A673 (cell line): Measurements from ENCODE around the gene RALBP1. TPM values are rescaled to one million over a fixed set of nuclear protein-coding genes. Genes with fewer than 3 reads are reported as not detected.
"Not testable (repeated sequence)": the region's sequence is repeated elsewhere in the genome, so short reads cannot be mapped to it uniquely, and the experiment has no call there.

ENCODE experiments used
- BruUV-seq: library from RNA; stranded (reverse); fragments of 400-500 nt; replicated peaks from 2 replicates; lab custom pipeline; 2021; lab: Mats Ljungman, UMichigan
- CTCF ChIA-PET: fragments of 300-600 bp; sonication (Branson Sonifier 250); formaldehyde crosslinking; loops from one replicate; lab custom pipeline; 2022; ENCODE audit warnings: antibody characterized with exemption; lab: Charles Lee
- POLR2A ChIA-PET: fragments of 300-600 bp; sonication (Branson Sonifier 250); formaldehyde crosslinking; loops from one replicate; lab custom pipeline; 2022; ENCODE audit warnings: antibody characterized with exemption; ENCODE audit not compliant: low non-redundant PET; lab: Charles Lee
- DNase-seq: peaks from one replicate; pipeline ENCODE4 v3.0.0-alpha.2; 2015; ENCODE audit warnings: low spot score
- H3K27ac ChIP-seq: fragments of 200-600 bp; sonication (generic); 2 replicates; pipeline ENCODE4 v1.5.1; 2016; ENCODE audit warnings: mixed run types, low read depth, mild to moderate bottlenecking, mixed read lengths, antibody characterized with exemption, low read length; ENCODE audit not compliant: poor library complexity, severe bottlenecking
- H3K27me3 ChIP-seq: fragments of 200-600 bp; sonication (generic); replicated peaks from 2 replicates; pipeline ENCODE4 v1.6.1; 2017; ENCODE audit warnings: mixed run types, low read depth, mild to moderate bottlenecking, mixed read lengths, antibody characterized with exemption, low read length; ENCODE audit not compliant: insufficient read depth, poor library complexity
- H3K36me3 ChIP-seq: fragments of 200-600 bp; sonication (generic); 2 replicates; pipeline ENCODE4 v1.6.1; 2016; ENCODE audit warnings: mixed run types, mild to moderate bottlenecking, mixed read lengths, antibody characterized with exemption, low read length; ENCODE audit not compliant: insufficient read depth, poor library complexity, severe bottlenecking
- H3K4me1 ChIP-seq: fragments of 200-600 bp; sonication (generic); 2 replicates; pipeline ENCODE4 v1.6.1; 2017; ENCODE audit warnings: mixed run types, mild to moderate bottlenecking, mixed read lengths, antibody characterized with exemption, low read length; ENCODE audit not compliant: insufficient read depth, poor library complexity, severe bottlenecking
- H3K4me3 ChIP-seq: fragments of 200-600 bp; sonication (generic); 2 replicates; pipeline ENCODE4 v1.5.1; 2016; ENCODE audit warnings: low read depth, mixed run types, mild to moderate bottlenecking, mixed read lengths, low read length; ENCODE audit not compliant: poor library complexity, severe bottlenecking
- H3K9me3 ChIP-seq: fragments of 200-600 bp; sonication (generic); 2 replicates; pipeline ENCODE4 v1.6.1; 2016; ENCODE audit warnings: mixed run types, low read depth, mild to moderate bottlenecking, mixed read lengths, antibody characterized with exemption, low read length; ENCODE audit not compliant: poor library complexity, severe bottlenecking
- CTCF ChIP-seq: fragments of 300-800, 200-600 bp; sonication (generic); conservative IDR thresholded peaks from 2 replicates; pipeline ENCODE4 v1.5.1; 2017; ENCODE audit warnings: low read depth, mild to moderate bottlenecking, antibody characterized with exemption, low read length, moderate library complexity, mixed read lengths
- EZH2 ChIP-seq: fragments of 200-600 bp; sonication (generic); IDR thresholded peaks from 2 replicates; pipeline ENCODE4 v1.6.1; 2017; ENCODE audit warnings: borderline replicate concordance, low read depth, mild to moderate bottlenecking, mixed read lengths, antibody characterized with exemption, low read length; ENCODE audit not compliant: poor library complexity, severe bottlenecking
- intact Hi-C: fragments of 100-400 bp; cut with micrococcal nuclease; formaldehyde crosslinking; loops from one replicate; pipeline ENCODE4 v1.10.0; 2022; ENCODE audit not compliant: unreplicated experiment
- total RNA-seq: library from RNA; stranded (reverse); gene quantifications from 2 replicates; pipeline ENCODE4 v1.2.3, GENCODE V29; 2021

RALBP1 gene
- total RNA-seq, 1 experiment from 2014 or later: 53.5 TPM

DNA sequence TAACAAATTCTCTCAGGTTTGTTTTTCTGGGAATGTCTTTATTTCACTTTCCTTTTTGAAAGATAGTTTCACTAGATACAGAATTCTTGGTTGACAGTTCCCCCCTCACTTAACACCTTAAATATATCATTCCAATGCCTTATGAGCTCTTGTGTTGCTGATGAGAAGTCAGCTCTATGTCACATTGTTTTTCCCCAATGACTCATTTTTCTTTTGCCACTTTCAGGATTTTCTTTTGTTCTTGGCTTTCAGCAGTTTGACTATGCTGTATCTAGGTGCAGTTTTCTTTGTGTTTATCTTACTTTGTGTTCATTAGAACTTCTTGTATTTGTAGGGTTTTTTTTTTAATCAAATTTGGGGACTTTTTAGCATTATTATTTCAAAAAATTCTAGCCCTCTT, 5.6 kb upstream of the RALBP1 start:
- ChIA-PET CTCF (no interaction called here), POLR2A (no interaction called here)
- BruUV-seq: no TSS peak
- intact Hi-C loops: no loop called here
- no peaks in the 10 kb centered on the region for H3K36me3 ChIP-seq
- DNase-seq: no peak
- H3K4me1 ChIP-seq: peaks cover 5% of the 10 kb centered on the region
- no peaks in the 10 kb centered on the region for H3K27me3 ChIP-seq
- TF ChIP-seq CTCF (no peak), EZH2 (no peak)
- H3K4me3 ChIP-seq: no peak overlapping the region
- peaks cover 6% of the 10 kb centered on the region for H3K9me3 ChIP-seq
- H3K27ac ChIP-seq: no peak overlapping the region

DNA sequence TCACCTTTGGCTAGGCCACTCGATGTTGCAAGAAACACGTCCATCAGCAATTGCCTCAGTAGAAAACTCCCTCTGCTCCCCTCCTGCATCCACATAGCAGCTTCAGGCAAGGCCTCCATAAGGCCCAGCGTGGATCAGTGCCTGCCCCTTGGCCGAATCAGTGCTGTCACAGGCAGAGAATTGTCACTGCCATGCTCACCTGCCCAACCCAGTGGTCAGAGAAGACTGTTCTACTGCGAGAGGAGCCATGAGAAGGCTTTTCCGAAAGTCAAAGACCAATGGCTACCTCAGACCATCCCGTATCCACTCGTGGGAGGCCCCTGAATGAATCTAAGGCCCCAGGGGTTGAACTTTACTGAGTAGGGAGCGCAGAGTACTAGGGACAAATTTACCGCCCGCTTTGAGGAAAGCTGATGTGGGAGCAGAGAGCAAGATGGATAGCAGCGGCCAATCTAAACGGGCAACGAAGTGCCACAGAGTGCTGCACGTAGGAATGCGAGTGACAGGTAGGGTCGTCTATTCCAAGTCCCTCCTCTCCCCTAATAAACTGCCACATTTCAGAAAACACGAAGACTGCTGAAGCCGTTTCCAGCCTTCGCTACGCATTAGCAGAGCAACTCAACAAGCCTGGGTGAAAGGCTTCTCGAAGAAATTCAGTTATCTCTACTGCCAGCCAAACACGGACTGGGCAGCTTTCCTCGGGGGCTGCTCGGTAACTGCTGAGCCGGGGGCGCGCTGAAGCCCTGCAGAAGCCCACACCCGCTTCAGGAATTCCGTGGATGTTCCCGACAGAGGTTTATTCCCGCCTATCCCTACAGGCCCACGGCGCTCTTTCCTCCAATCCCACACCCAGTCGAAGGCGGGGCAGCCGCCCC, 968 bp upstream of the RALBP1 start:
- H3K27me3 ChIP-seq: no peaks in the 10 kb centered on the region
- peak overlapping the region; percentile 76 for H3K4me3 ChIP-seq
- H3K9me3 ChIP-seq: no peaks in the 10 kb centered on the region
- CTCF ChIA-PET: no interaction called here
- TSS peak; percentile 76 for BruUV-seq
- peaks cover 5% of the 10 kb centered on the region for H3K4me1 ChIP-seq
- intact Hi-C loops: no loop called here
- peak overlapping the region; percentile 78 for H3K27ac ChIP-seq
- no peaks in the 10 kb centered on the region for H3K36me3 ChIP-seq
- POLR2A ChIA-PET: interaction anchor here (0.6 kb wide), 1 partner anchor 17 kb away, joined by 3 read pairs; no protein-coding TSS in a partner anchor
- TF ChIP-seq EZH2 (no peak), CTCF (no peak; the same call in 1 of the 2 replicates)
- no peak for DNase-seq

- Histone ChIP-seq H3K4me3 (peak overlapping the region; percentile 76), H3K27me3 (no peaks in the 10 kb centered on the region), H3K9me3 (no peaks in the 10 kb centered on the region), H3K27ac (peak overlapping the region; percentile 78), H3K4me1 (peaks cover 5% of the 10 kb centered on the region), H3K36me3 (no peaks in the 10 kb centered on the region)
- BruUV-seq: no TSS peak
- peak; percentile 15 for DNase-seq
- intact Hi-C loops: no loop called here
- TF ChIP-seq EZH2 (no peak), CTCF (no peak)
- POLR2A ChIA-PET: no interaction called here
- CTCF ChIA-PET: interaction anchor here (0.6 kb wide), 1 partner anchor 31 kb away, joined by 4 read pairs; no protein-coding TSS in a partner anchor
Observed at GRCh38 chr18:9475643-9476591, 604 bp downstream of the RALBP1 start.

DNA sequence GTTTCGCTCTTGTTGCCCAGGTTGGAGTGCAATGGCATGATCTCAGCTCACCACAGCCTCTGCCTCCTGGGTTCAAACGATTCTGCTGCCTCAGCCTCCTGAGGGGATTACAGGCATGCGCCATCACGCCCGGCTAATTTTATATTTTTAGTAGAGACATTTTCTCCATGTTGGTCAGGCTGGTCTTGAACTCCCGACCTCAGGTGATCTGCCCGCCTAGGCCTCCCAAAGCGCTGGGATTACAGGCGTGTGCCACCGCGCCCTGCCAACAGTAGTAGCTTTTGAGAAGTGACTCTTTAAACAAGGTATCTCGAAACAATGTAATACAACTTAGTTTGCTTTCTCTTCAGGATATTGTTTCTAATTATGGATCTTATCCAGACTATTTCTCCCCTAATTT, 1.6 kb downstream of the RALBP1 start:
- H3K4me1 ChIP-seq, H3K4me3 ChIP-seq, H3K9me3 ChIP-seq, POLR2A ChIA-PET, H3K27me3 ChIP-seq, intact Hi-C loops, H3K36me3 ChIP-seq, H3K27ac ChIP-seq, DNase-seq: not testable (repeated sequence)
- BruUV-seq: TSS peak; percentile 46
- CTCF ChIA-PET: interaction anchor here (0.6 kb wide), 1 partner anchor 30 kb away, joined by 4 read pairs; no protein-coding TSS in a partner anchor
